Sigmoid colon (tissue), 7 donors: ENCODE data around the gene LDLRAD4. TPM values are rescaled to one million over a fixed set of nuclear protein-coding genes. Genes with fewer than 3 reads are reported as not detected.

Experiments
- DNase-seq: peaks from one replicate; pipeline ENCODE4 v3.0.0-alpha.2; 2019
- H3K27ac ChIP-seq, 4 donors: fragments of 200-600 bp; sonication (generic); one replicate each; pipeline ENCODE4 v1.5.1; 2016 to 2019; ENCODE audit warnings: mild to moderate bottlenecking in 1 of 4
- H3K27me3 ChIP-seq, 3 donors: fragments of 200-600 bp; sonication (generic); one replicate each; pipeline ENCODE4 v1.5.1; 2019; ENCODE audit warnings: mild to moderate bottlenecking in 1 of 3
- H3K36me3 ChIP-seq, 4 donors: fragments of 200-600 bp; sonication (generic); one replicate each; pipeline ENCODE4 v1.5.1; 2016 to 2019
- H3K4me1 ChIP-seq, 4 donors: fragments of 200-600 bp; sonication (generic); one replicate each; pipeline ENCODE4 v1.5.1; 2017 to 2019
- H3K4me3 ChIP-seq, 4 donors: fragments of 200-600 bp; sonication (generic); one replicate each; pipeline ENCODE4 v1.5.1; 2017 to 2019; ENCODE audit warnings: mild to moderate bottlenecking in 2 of 4, moderate library complexity in 1 of 4
- H3K9me3 ChIP-seq, 4 donors: fragments of 200-600 bp in 3 of 4; sonication (generic) in 3 of 4; one replicate each; pipeline versions ENCODE4 v1.5.1 to v1.6.1; 2013 to 2019
- EP300 ChIP-seq, 4 donors: sonication (generic); formaldehyde crosslinking; IDR thresholded peaks; one replicate each; pipeline ENCODE4 v1.6.1; 2017; ENCODE audit warnings: antibody characterized with exemption in 4 of 4
- POLR2A ChIP-seq, 2 donors: fragments of 450-650 bp; IDR thresholded peaks; one replicate each; pipeline ENCODE4 v1.6.1; 2016; ENCODE audit warnings: antibody characterized with exemption in 2 of 2, mild to moderate bottlenecking in 2 of 2, moderate library complexity in 2 of 2
- POLR2AphosphoS5 ChIP-seq, 4 donors: sonication (generic); formaldehyde crosslinking; IDR thresholded peaks; one replicate each; pipeline ENCODE4 v1.6.1; 2017; ENCODE audit warnings: antibody characterized with exemption in 4 of 4
- WGBS, 2 donors: extraction: QIAGEN DNeasy Blood & Tissue Kit; methylation state at CpG; one replicate each; pipeline ENCODE4 v1.1.7; 2013; 5-methylcytosine and 5-hydroxymethylcytosine counted together
- intact Hi-C: fragments of 100-400 bp; cut with DNase I; formaldehyde crosslinking; loops from one replicate; pipeline ENCODE4 v1.15.1; 2023
- polyA plus RNA-seq, 3 donors: library from polyadenylated mRNA; stranded (reverse); fragments of 200-250 nt; gene quantifications; one replicate each; pipeline ENCODE4 v1.2.3, GENCODE V29; 2013
- total RNA-seq, 4 donors: library from RNA; depleted of rRNA; stranded (reverse); fragments of >200 nt; gene quantifications; one replicate each; pipeline ENCODE4 v1.1.0, GENCODE V29; 2016
- TF ChIP-seq, protein P1 (sequence below), 4 experiments: fragments of 450-650 bp in 3 of 4; fragments of 200-600 bp in 1 of 4; IDR thresholded peaks; one replicate each; pipeline ENCODE4 v1.5.1; 2016 to 2019; ENCODE audit warnings: antibody characterized with exemption in 4 of 4, mild to moderate bottlenecking in 3 of 4, moderate library complexity in 2 of 4
- donor health status: healthy with polysubstance abuse.
- donor health status: Bipolar disorder and iron deficiency.
- donor health status: healthy.

LDLRAD4 gene
- total and polyA plus RNA-seq, 7 donors = 1.2 to 28.2 (median 17.2) TPM

GRCh38 chr18:13462686-13463085 lies 244.1 kb downstream of the LDLRAD4 start:
- intact Hi-C loops = no loop called here
- Histone ChIP-seq H3K4me3 (no peak overlapping the region), H3K9me3 (no peaks in the 10 kb centered on the region), H3K36me3 (peaks cover 0 to 3% (median 0%) of the 10 kb centered on the region in 4 donors), H3K27me3 (no peaks in the 10 kb centered on the region), H3K27ac (no peak overlapping the region), H3K4me1 (peaks cover 0 to 10% (median 4%) of the 10 kb centered on the region in 4 donors)
- TF ChIP-seq POLR2A (IDR thresholded peaks at IDR 0.05) (no peak), POLR2AphosphoS5 (IDR thresholded peaks at IDR 0.05) (no peak), EP300 (IDR thresholded peaks at IDR 0.05) (no peak)
- TF ChIP-seq, protein P1, sequence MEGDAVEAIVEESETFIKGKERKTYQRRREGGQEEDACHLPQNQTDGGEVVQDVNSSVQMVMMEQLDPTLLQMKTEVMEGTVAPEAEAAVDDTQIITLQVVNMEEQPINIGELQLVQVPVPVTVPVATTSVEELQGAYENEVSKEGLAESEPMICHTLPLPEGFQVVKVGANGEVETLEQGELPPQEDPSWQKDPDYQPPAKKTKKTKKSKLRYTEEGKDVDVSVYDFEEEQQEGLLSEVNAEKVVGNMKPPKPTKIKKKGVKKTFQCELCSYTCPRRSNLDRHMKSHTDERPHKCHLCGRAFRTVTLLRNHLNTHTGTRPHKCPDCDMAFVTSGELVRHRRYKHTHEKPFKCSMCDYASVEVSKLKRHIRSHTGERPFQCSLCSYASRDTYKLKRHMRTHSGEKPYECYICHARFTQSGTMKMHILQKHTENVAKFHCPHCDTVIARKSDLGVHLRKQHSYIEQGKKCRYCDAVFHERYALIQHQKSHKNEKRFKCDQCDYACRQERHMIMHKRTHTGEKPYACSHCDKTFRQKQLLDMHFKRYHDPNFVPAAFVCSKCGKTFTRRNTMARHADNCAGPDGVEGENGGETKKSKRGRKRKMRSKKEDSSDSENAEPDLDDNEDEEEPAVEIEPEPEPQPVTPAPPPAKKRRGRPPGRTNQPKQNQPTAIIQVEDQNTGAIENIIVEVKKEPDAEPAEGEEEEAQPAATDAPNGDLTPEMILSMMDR (IDR thresholded peaks at IDR 0.05) = no peak
- WGBS, 2 donors = 91 to 95% methylated on average over 11 of the region's 11 CpGs
- peak; percentile 45 for DNase-seq

- peaks cover 0 to 10% (median 4%) of the 10 kb centered on the region in 4 donors for H3K4me1 ChIP-seq
- no peak overlapping the region for H3K4me3 ChIP-seq
- no peak overlapping the region for H3K27ac ChIP-seq
- no peaks in the 10 kb centered on the region for H3K27me3 ChIP-seq
- TF ChIP-seq POLR2A (IDR thresholded peaks at IDR 0.05) = no peak
- no peak for TF ChIP-seq EP300 (IDR thresholded peaks at IDR 0.05)
- TF ChIP-seq POLR2AphosphoS5 (IDR thresholded peaks at IDR 0.05) = no peak
- TF ChIP-seq, protein P1 (IDR thresholded peaks at IDR 0.05) = no peak
- peak; percentile 45 for DNase-seq
- WGBS, 2 donors = 78 to 90% methylated on average over 6 of the region's 6 CpGs
- intact Hi-C loops = no loop called here
- peaks cover 0 to 3% (median 0%) of the 10 kb centered on the region in 4 donors for H3K36me3 ChIP-seq
- no peaks in the 10 kb centered on the region for H3K9me3 ChIP-seq
These were observed 245.1 kb downstream of the LDLRAD4 start for GRCh38 chr18:13463526-13464210.

DNA sequence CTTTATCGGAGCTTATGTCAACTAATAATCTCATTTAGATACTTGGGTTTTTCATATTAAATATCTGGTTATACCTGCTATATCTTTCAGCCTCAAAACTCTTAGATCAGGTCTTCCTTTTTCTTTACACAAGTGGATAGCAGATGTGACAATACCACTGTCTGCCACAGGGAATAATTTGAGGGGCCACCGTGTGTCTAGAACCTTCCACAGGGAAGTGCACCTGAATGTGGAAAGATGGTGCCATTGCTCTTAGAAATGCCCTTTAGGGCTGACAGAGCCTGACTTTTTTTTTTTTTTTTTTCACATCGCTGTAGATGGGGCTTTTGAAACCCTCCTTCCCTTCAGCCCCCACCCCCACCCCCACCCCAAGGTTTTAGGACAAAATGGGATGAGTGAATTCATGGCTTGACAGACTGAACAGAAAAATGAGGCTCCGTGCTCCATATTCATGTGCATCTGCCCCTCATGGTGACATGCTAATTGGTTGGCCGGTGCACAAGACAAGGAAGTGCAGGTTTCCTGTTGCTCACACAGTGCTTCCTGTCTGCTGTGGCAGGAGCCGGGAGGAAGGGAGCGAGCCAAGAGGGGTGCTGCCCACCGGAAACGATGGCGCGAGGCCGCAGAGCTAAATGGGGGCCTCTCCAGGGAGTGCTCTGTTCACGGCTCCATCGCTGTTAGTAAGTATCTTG lies 246.0 kb downstream of the LDLRAD4 start:
- Histone ChIP-seq H3K9me3 (no peaks in the 10 kb centered on the region), H3K36me3 (peaks cover 0 to 3% (median 0%) of the 10 kb centered on the region in 4 donors), H3K27me3 (no peaks in the 10 kb centered on the region), H3K4me1 (peaks cover 0 to 10% (median 4%) of the 10 kb centered on the region in 4 donors), H3K27ac (peak overlapping the region in 3 of 4 donors; percentile 30 to 51 (median 36)), H3K4me3 (no peak overlapping the region)
- peak in 1 of 4 donors; percentile 30 for TF ChIP-seq POLR2AphosphoS5 (IDR thresholded peaks at IDR 0.05)
- TF ChIP-seq, protein P1 (IDR thresholded peaks at IDR 0.05) = no peak
- WGBS, 2 donors = 40 to 77% methylated on average over 14 of the region's 14 CpGs
- peak; percentile 79 for DNase-seq
- intact Hi-C loops = no loop called here

DNA sequence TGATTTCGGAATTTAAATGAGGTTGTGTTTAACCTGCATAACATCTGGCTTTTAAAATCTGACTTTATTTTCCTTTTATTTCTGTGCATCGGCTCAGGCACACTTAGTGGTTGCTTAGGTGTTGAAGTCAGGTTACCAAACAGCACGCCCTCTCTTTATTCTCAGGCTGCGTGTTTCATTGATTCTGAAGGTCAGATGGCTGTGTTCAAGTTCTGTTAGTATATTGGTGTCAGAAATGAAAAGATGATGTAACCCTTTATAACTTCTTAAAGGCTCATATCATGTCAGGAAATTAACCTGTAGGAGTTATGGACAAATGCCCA lies 246.5 kb downstream of the LDLRAD4 start:
- no peaks in the 10 kb centered on the region for H3K27me3 ChIP-seq
- intact Hi-C loops = no loop called here
- H3K27ac ChIP-seq = peak overlapping the region in 3 of 4 donors; percentile 30 to 51 (median 36)
- peaks cover 0 to 3% (median 0%) of the 10 kb centered on the region in 4 donors for H3K36me3 ChIP-seq
- no peak overlapping the region for H3K4me3 ChIP-seq
- H3K9me3 ChIP-seq = no peaks in the 10 kb centered on the region
- H3K4me1 ChIP-seq = peaks cover 0 to 10% (median 4%) of the 10 kb centered on the region in 4 donors
- WGBS, 2 donors = 43 to 84% methylated on average over 4 of the region's 4 CpGs
- peak; percentile 2 for DNase-seq
- TF ChIP-seq, protein P1 (IDR thresholded peaks at IDR 0.05) = no peak
- no peak for TF ChIP-seq POLR2AphosphoS5 (IDR thresholded peaks at IDR 0.05)
- TF ChIP-seq POLR2A (IDR thresholded peaks at IDR 0.05) = no peak
- TF ChIP-seq EP300 (IDR thresholded peaks at IDR 0.05) = no peak
